ENCODE results near the gene INTS12. TPM values are rescaled to one million over a fixed set of nuclear protein-coding genes. Genes with fewer than 3 reads are reported as not detected.

INTS12 gene
- total and polyA plus RNA-seq, 10 of the 15 experiments (the other 5 are each of a cell fraction or from before 2014, with no cell fraction given) = 24.2 to 52.4 (median 37.3) TPM

GRCh38 chr4:105748222-105748621, 39.7 kb upstream of the INTS12 start (continued):
- no peak for TF ChIP-seq WRNIP1 (IDR thresholded peaks at IDR 0.05; ENCODE audit: borderline replicate concordance, low read depth, low read length)

DNA sequence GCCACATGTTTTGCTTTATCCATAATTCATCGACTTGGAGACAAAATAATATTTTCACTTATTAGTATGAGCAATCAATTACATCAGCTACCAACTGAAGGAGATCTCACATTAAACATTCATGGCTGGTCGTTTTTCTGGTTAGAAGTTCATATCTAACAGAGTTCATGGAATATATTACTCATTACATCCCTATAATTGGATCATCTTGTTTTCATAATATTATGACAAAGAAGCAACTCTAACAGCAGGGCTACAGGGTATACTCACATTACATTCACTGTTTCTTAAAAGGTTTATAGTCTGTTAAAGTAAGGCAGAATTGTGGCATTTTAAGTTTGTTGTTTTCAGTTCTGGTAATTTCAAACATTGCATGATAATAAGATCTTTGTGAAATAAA, 33.1 kb upstream of the INTS12 start:
- RAD21 ChIA-PET (ENCODE audit: unreplicated experiment) = no interaction called here
- in situ Hi-C loops (cut with MboI) = no loop called here
- SMC1A ChIA-PET (ENCODE audit: uncharacterized antibody, unreplicated experiment) = interaction anchor here (1.1 to 1.2 kb wide), 2 partner anchors 10 to 17 kb away, joined by 3 read pairs; no protein-coding TSS in a partner anchor
- Histone ChIP-seq H3K27ac (ENCODE audit: control insufficient read depth, insufficient read depth) (no peak overlapping the region), H3K9ac (ENCODE audit: control insufficient read depth, insufficient read depth, low read length) (no peak overlapping the region), H3K36me3 (ENCODE audit: control insufficient read depth in 2 of 2, insufficient read depth in 2 of 2, low read length in 1 of 2) (peaks cover 2 to 4% of the 10 kb centered on the region in 2 experiments; a peak in 3 of 4 replicates), H3K4me1 (ENCODE audit: control insufficient read depth, insufficient read depth, low read length) (no peaks in the 10 kb centered on the region), H4K20me1 (ENCODE audit: control insufficient read depth, insufficient read depth) (no peaks in the 10 kb centered on the region), H3K4me3 (no peak overlapping the region), H3K79me2 (ENCODE audit: control insufficient read depth, insufficient read depth, low read length) (no peaks in the 10 kb centered on the region), H3K27me3 (replicated peaks in 1 of 2; ENCODE audit: control insufficient read depth in 2 of 2, insufficient read depth in 2 of 2, low read length in 1 of 2) (no peaks in the 10 kb centered on the region), H2AFZ (ENCODE audit: control insufficient read depth, low read depth, low read length) (no peak overlapping the region), H3K4me2 (ENCODE audit: control insufficient read depth, insufficient read depth) (no peak overlapping the region), H3K9me3 (replicated peaks; ENCODE audit: control insufficient read depth, insufficient read depth, low read length) (peaks cover 13% of the 10 kb centered on the region)
- TF ChIP-seq BRCA1 (IDR thresholded peaks at IDR 0.05; ENCODE audit: low read depth, low read length) (no peak), RFX5 (IDR thresholded peaks at IDR 0.05; ENCODE audit: low read depth, low read length) (no peak), MYC (IDR thresholded peaks at IDR 0.05; ENCODE audit: insufficient read depth, insufficient read length, insufficient replicate concordance, low read length, severe bottlenecking) (no peak), NR2C1 (IDR thresholded peaks at IDR 0.05) (no peak), GABPA (IDR thresholded peaks at IDR 0.05; ENCODE audit: low read depth) (no peak), SKIL (IDR thresholded peaks at IDR 0.05; ENCODE audit: low read depth, poor library complexity, severe bottlenecking) (no peak), CBFB (IDR thresholded peaks at IDR 0.05; ENCODE audit: low read depth) (no peak), HSF1 (IDR thresholded peaks at IDR 0.05; ENCODE audit: low read depth, low read length) (no peak), CHD1 (IDR thresholded peaks at IDR 0.05; ENCODE audit: low read depth, low read length) (no peak), ZNF217 (IDR thresholded peaks at IDR 0.05) (no peak), HDAC6 (IDR thresholded peaks at IDR 0.05; ENCODE audit: unreplicated experiment) (no peak), HCFC1 (IDR thresholded peaks at IDR 0.05; ENCODE audit: low read length) (no peak), MEF2B (IDR thresholded peaks at IDR 0.05; ENCODE audit: partially characterized antibody, poor library complexity, severe bottlenecking) (no peak), TCF3 (IDR thresholded peaks at IDR 0.05; ENCODE audit: borderline replicate concordance, insufficient read depth, low read depth, low read length) (no peak)
- TF ChIP-seq, protein P1, sequence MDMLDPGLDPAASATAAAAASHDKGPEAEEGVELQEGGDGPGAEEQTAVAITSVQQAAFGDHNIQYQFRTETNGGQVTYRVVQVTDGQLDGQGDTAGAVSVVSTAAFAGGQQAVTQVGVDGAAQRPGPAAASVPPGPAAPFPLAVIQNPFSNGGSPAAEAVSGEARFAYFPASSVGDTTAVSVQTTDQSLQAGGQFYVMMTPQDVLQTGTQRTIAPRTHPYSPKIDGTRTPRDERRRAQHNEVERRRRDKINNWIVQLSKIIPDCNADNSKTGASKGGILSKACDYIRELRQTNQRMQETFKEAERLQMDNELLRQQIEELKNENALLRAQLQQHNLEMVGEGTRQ (IDR thresholded peaks at IDR 0.05; ENCODE audit: borderline replicate concordance, low read depth, low read length) = no peak
- TF ChIP-seq, protein P2, sequence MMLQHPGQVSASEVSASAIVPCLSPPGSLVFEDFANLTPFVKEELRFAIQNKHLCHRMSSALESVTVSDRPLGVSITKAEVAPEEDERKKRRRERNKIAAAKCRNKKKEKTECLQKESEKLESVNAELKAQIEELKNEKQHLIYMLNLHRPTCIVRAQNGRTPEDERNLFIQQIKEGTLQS (IDR thresholded peaks at IDR 0.05; ENCODE audit: borderline replicate concordance, extremely low read depth, low read depth, low read length) = no peak
- CTCF ChIA-PET = interaction anchor here (1.5 kb wide), 1 partner anchor 27 kb away, joined by 3 read pairs; no protein-coding TSS in a partner anchor
- DNase-seq (ENCODE audit: low read depth, low spot score) = no peak
- no peak for FAIRE-seq
- intact Hi-C loops (cut with micrococcal nuclease; ENCODE audit: unreplicated experiment) = no loop called here
- no TSS peak for BruUV-seq (replicated peaks)
- ATAC-seq = no peak
- WGBS (ENCODE audit: insufficient coverage, insufficient replicate concordance, low lambda C conversion rate, missing lambda C conversion rate) = 73% methylated on average over 2 of the region's 2 CpGs
- POLR2A ChIA-PET = no interaction called here
